Adrenal gland (tissue), 5 donors: ENCODE measurements around the gene TUT4.

ENCODE experiments used
- POLR2A ChIP-seq, 2 donors: fragments of 450-650 bp; IDR thresholded peaks; one replicate each; pipeline ENCODE4 v1.6.1; 2017; ENCODE audit warnings: antibody characterized with exemption in 2 of 2, mild to moderate bottlenecking in 2 of 2, moderate library complexity in 1 of 2
- TF ChIP-seq, protein P1 (sequence below), 6 experiments: fragments of 450-650 bp in 4 of 6; fragments of 200-600 bp in 2 of 6; sonication (generic) in 1 of 6; IDR thresholded peaks; 1 replicate in 5 of 6; 2 replicates in 1 of 6; pipeline versions ENCODE4 v1.5.1 to v1.8.0; 2016 to 2021; ENCODE audit warnings: antibody characterized with exemption in 6 of 6, mild to moderate bottlenecking in 2 of 6, moderate library complexity in 1 of 6
- donor health status: DM: no; HTN: no; CAD: no.

- TF ChIP-seq, protein P1, sequence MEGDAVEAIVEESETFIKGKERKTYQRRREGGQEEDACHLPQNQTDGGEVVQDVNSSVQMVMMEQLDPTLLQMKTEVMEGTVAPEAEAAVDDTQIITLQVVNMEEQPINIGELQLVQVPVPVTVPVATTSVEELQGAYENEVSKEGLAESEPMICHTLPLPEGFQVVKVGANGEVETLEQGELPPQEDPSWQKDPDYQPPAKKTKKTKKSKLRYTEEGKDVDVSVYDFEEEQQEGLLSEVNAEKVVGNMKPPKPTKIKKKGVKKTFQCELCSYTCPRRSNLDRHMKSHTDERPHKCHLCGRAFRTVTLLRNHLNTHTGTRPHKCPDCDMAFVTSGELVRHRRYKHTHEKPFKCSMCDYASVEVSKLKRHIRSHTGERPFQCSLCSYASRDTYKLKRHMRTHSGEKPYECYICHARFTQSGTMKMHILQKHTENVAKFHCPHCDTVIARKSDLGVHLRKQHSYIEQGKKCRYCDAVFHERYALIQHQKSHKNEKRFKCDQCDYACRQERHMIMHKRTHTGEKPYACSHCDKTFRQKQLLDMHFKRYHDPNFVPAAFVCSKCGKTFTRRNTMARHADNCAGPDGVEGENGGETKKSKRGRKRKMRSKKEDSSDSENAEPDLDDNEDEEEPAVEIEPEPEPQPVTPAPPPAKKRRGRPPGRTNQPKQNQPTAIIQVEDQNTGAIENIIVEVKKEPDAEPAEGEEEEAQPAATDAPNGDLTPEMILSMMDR (IDR thresholded peaks at IDR 0.05) = no peak
- TF ChIP-seq POLR2A (IDR thresholded peaks at IDR 0.05) = no peak
Observed at GRCh38 chr1:52532247-52532646, 20.6 kb downstream of the TUT4 start.
